H1 (cell line): Measurements from ENCODE around the gene ZNF200. TPM values are rescaled to one million over a fixed set of nuclear protein-coding genes. Genes with fewer than 3 reads are reported as not detected.

Experiments
- CTCF ChIA-PET: fragments of 300-600 bp; sonication (Branson Sonifier 250); formaldehyde crosslinking; loops from one replicate; lab custom pipeline; 2021; ENCODE audit not compliant: partially characterized antibody; lab: Charles Lee
- POLR2A ChIA-PET: fragments of 300-600 bp; sonication (Branson Sonifier 250); formaldehyde crosslinking; loops from one replicate; lab custom pipeline; 2021; ENCODE audit warnings: inconsistent platforms; ENCODE audit not compliant: partially characterized antibody; lab: Charles Lee
- DNase-seq, 2 experiments: peaks; one replicate each; pipeline versions ENCODE4 v3.0.0 to v3.0.0-alpha.2; 2010 to 2022; ENCODE audit warnings: low spot score in 2 of 2, low read depth in 1 of 2, mixed read lengths in 1 of 2
- FAIRE-seq: peaks from 2 replicates; lab custom pipeline; 2011; peaks lifted over from hg19 to GRCh38; lab: Jason Lieb, UNC
- H2AFZ ChIP-seq: 2 replicates; pipeline ENCODE4 v1.8.1; 2012; ENCODE audit warnings: low read length, inconsistent platforms
- H2AK5ac ChIP-seq: 2 replicates; pipeline ENCODE4 v1.6.1; 2013; ENCODE audit warnings: low read depth, low read length
- H2BK120ac ChIP-seq: replicated peaks from 2 replicates; pipeline ENCODE3; 2013; ENCODE audit warnings: low read depth, low read length, inconsistent platforms
- H2BK12ac ChIP-seq: 2 replicates; pipeline ENCODE4 v1.6.1; 2013; ENCODE audit warnings: low read depth, low read length
- H2BK15ac ChIP-seq: 2 replicates; pipeline ENCODE4 v1.6.1; 2013; ENCODE audit warnings: low read length
- H2BK20ac ChIP-seq: 2 replicates; pipeline ENCODE4 v1.6.1; 2013; ENCODE audit warnings: low read length
- H2BK5ac ChIP-seq: 2 replicates; pipeline ENCODE4 v1.6.1; 2013; ENCODE audit warnings: low read depth, low read length
- H3K14ac ChIP-seq: 2 replicates; pipeline ENCODE4 v1.6.1; 2013; ENCODE audit warnings: inconsistent platforms; ENCODE audit not compliant: insufficient read length
- H3K18ac ChIP-seq: 2 replicates; pipeline ENCODE4 v1.6.1; 2013; ENCODE audit warnings: low read length; ENCODE audit errors: extremely low read depth
- H3K23ac ChIP-seq: 2 replicates; pipeline ENCODE4 v1.6.1; 2013; ENCODE audit warnings: inconsistent platforms; ENCODE audit not compliant: insufficient read length
- H3K23me2 ChIP-seq: 2 replicates; pipeline ENCODE4 v1.6.1; 2013; ENCODE audit warnings: low read depth, low read length
- H3K27ac ChIP-seq: 2 replicates; pipeline ENCODE4 v1.6.1; 2011; ENCODE audit warnings: low read depth, low read length, inconsistent platforms
- H3K27me3 ChIP-seq, 4 experiments: replicated peaks in 1 of 4; 1 replicate in 1 of 4; 2 replicates in 3 of 4; pipeline versions ENCODE4 v1.6.1 to v1.8.1; 2011 to 2013; ENCODE audit warnings: low read length in 3 of 4, mild to moderate bottlenecking in 3 of 4, inconsistent platforms in 2 of 4, mixed read lengths in 2 of 4, moderate library complexity in 1 of 4; ENCODE audit not compliant: control insufficient read depth in 3 of 4, insufficient read depth in 3 of 4; ENCODE audit errors: extremely low read depth in 1 of 4
- H3K36me3 ChIP-seq, 4 experiments: 2 replicates each; pipeline versions ENCODE4 v1.6.1 to v1.8.1; 2011 to 2013; ENCODE audit warnings: mild to moderate bottlenecking in 4 of 4, low read length in 3 of 4, moderate library complexity in 2 of 4, control low read depth in 1 of 4, inconsistent platforms in 1 of 4; ENCODE audit not compliant: insufficient read depth in 4 of 4, control insufficient read depth in 2 of 4
- H3K4ac ChIP-seq: replicated peaks from 2 replicates; pipeline ENCODE3; 2013; ENCODE audit warnings: low read length, low read depth, mixed read lengths, inconsistent platforms; ENCODE audit not compliant: insufficient read length
- H3K4me1 ChIP-seq, 4 experiments: replicated peaks in 1 of 4; 1 replicate in 1 of 4; 2 replicates in 3 of 4; pipeline versions ENCODE4 v1.6.1 to v1.8.1; 2011 to 2013; ENCODE audit warnings: low read length in 3 of 4, inconsistent platforms in 2 of 4, mixed read lengths in 1 of 4; ENCODE audit not compliant: insufficient read depth in 4 of 4, control insufficient read depth in 3 of 4
- H3K4me2 ChIP-seq, 2 experiments: 2 replicates each; pipeline versions ENCODE4 v1.6.1 to v1.8.1; 2011 to 2013; ENCODE audit warnings: low read depth in 2 of 2, low read length in 2 of 2, control low read depth in 1 of 2, inconsistent platforms in 1 of 2, mild to moderate bottlenecking in 1 of 2; ENCODE audit not compliant: insufficient read depth in 1 of 2
- H3K4me3 ChIP-seq, 4 experiments: fragments of 200-600, 300-600 bp in 1 of 4; sonication (generic), shearing (Covaris generic), sonication (Bioruptor Twin) in 1 of 4; 2 replicates each; pipeline versions ENCODE4 v1.5.1 to v1.8.1; 2011 to 2016; ENCODE audit warnings: low read length in 4 of 4, low read depth in 3 of 4, control low read depth in 2 of 4, inconsistent platforms in 2 of 4, mild to moderate bottlenecking in 2 of 4, mixed read lengths in 1 of 4, moderate library complexity in 1 of 4; ENCODE audit not compliant: insufficient read depth in 2 of 4; ENCODE audit errors: extremely low read depth in 1 of 4
- H3K56ac ChIP-seq: replicated peaks from 2 replicates; pipeline ENCODE3; 2013; ENCODE audit warnings: low read depth, mild to moderate bottlenecking, mixed read lengths, low read length, inconsistent platforms; ENCODE audit not compliant: insufficient read length
- H3K79me1 ChIP-seq: 2 replicates; pipeline ENCODE4 v1.6.1; 2013; ENCODE audit warnings: low read depth, low read length, control low read depth
- H3K79me2 ChIP-seq, 2 experiments: 2 replicates each; pipeline versions ENCODE4 v1.6.1 to v1.8.1; 2012 to 2013; ENCODE audit warnings: low read length in 2 of 2, mild to moderate bottlenecking in 2 of 2, inconsistent platforms in 1 of 2; ENCODE audit not compliant: insufficient read depth in 2 of 2, control insufficient read depth in 1 of 2
- H3K9ac ChIP-seq, 4 experiments: replicated peaks in 1 of 4; 1 replicate in 1 of 4; 2 replicates in 3 of 4; pipeline versions ENCODE4 v1.6.1 to v1.8.1; 2011 to 2013; ENCODE audit warnings: low read depth in 3 of 4, low read length in 3 of 4, control low read depth in 2 of 4, mild to moderate bottlenecking in 2 of 4, moderate library complexity in 2 of 4, inconsistent platforms in 1 of 4; ENCODE audit errors: extremely low read depth in 1 of 4
- H3K9me3 ChIP-seq, 2 experiments: 2 replicates each; pipeline versions ENCODE4 v1.6.1 to v1.8.1; 2012 to 2013; ENCODE audit warnings: mild to moderate bottlenecking in 2 of 2, moderate library complexity in 2 of 2, control low read depth in 1 of 2, inconsistent platforms in 1 of 2, low read depth in 1 of 2, low read length in 1 of 2, mixed read lengths in 1 of 2; ENCODE audit not compliant: insufficient read depth in 2 of 2
- H4K20me1 ChIP-seq, 2 experiments: replicated peaks in 1 of 2; 2 replicates each; pipeline versions ENCODE3 to v1.8.1; 2011 to 2013; ENCODE audit warnings: inconsistent platforms in 2 of 2, low read length in 2 of 2, mild to moderate bottlenecking in 1 of 2; ENCODE audit not compliant: insufficient read depth in 2 of 2, control insufficient read depth in 1 of 2
- H4K5ac ChIP-seq: 2 replicates; pipeline ENCODE4 v1.6.1; 2013; ENCODE audit warnings: low read length, low read depth, mixed read lengths, inconsistent platforms; ENCODE audit not compliant: insufficient read length
- H4K8ac ChIP-seq: 2 replicates; pipeline ENCODE4 v1.8.0; 2013; ENCODE audit warnings: mild to moderate bottlenecking, moderate library complexity, low read length, inconsistent platforms; ENCODE audit not compliant: insufficient read depth; ENCODE audit errors: extremely low read depth
- H4K91ac ChIP-seq: replicated peaks from 2 replicates; pipeline ENCODE3; 2013; ENCODE audit warnings: low read length, mixed read lengths, inconsistent platforms; ENCODE audit not compliant: insufficient read length
- ASH2L ChIP-seq: fragments of 200-600, 300-600 bp; sonication (generic); IDR thresholded peaks from one replicate; pipeline ENCODE4 v1.7.1; 2017; ENCODE audit warnings: low read length
- ATF3 ChIP-seq: IDR thresholded peaks from 2 replicates; pipeline ENCODE4 v1.6.1; 2011; ENCODE audit warnings: low read depth, mild to moderate bottlenecking, low read length; ENCODE audit not compliant: insufficient read depth
- BCL11A ChIP-seq, 2 experiments: IDR thresholded peaks; one replicate each; pipeline ENCODE4 v1.6.1; 2011; ENCODE audit warnings: low read depth in 2 of 2, low read length in 2 of 2, mild to moderate bottlenecking in 2 of 2
- JUN ChIP-seq: IDR thresholded peaks from 2 replicates; pipeline ENCODE4 v1.6.1; 2011; ENCODE audit warnings: low read depth, mild to moderate bottlenecking, improper control_type of control experiment, low read length
- KDM4A ChIP-seq: IDR thresholded peaks from one replicate; pipeline ENCODE4 v1.7.1; 2012; ENCODE audit warnings: low read depth, mild to moderate bottlenecking, moderate library complexity, low read length, inconsistent platforms; ENCODE audit not compliant: severe bottlenecking
- NRF1 ChIP-seq: IDR thresholded peaks from 2 replicates; pipeline ENCODE4 v1.6.1; 2011; ENCODE audit warnings: mild to moderate bottlenecking, low read depth, low read length, improper control_type of control experiment
- POLR2A ChIP-seq, 2 experiments: IDR thresholded peaks; 1 replicate in 1 of 2; 2 replicates in 1 of 2; pipeline ENCODE4 v1.6.1; 2011; ENCODE audit warnings: low read depth in 2 of 2, low read length in 2 of 2, mild to moderate bottlenecking in 2 of 2; ENCODE audit errors: control extremely low read depth in 1 of 2
- SP2 ChIP-seq: IDR thresholded peaks from 2 replicates; pipeline ENCODE4 v1.6.1; 2012; ENCODE audit warnings: mild to moderate bottlenecking, low read length, inconsistent platforms
- SP4 ChIP-seq: IDR thresholded peaks from 2 replicates; pipeline ENCODE4 v1.6.1; 2012; ENCODE audit warnings: low read length, inconsistent platforms
- SUZ12 ChIP-seq: fragments of 200-600 bp; sonication (generic); IDR thresholded peaks from 2 replicates; pipeline ENCODE4 v1.6.1; 2012; ENCODE audit warnings: mild to moderate bottlenecking, inconsistent platforms, low read length, moderate library complexity, mixed read lengths
- WGBS, 2 experiments: shearing (Covaris generic) in 1 of 2; methylation state at CpG; one replicate each; pipeline versions ENCODE4 v1.1.6 to v1.1.7; 2013 to 2015; ENCODE audit warnings: low lambda C conversion rate in 2 of 2, mixed read lengths in 2 of 2, inconsistent platforms in 1 of 2, low coverage in 1 of 2, missing lambda C conversion rate in 1 of 2; ENCODE audit not compliant: insufficient replicate concordance in 2 of 2, insufficient coverage in 1 of 2, insufficient read length in 1 of 2; ENCODE audit errors: extremely low coverage in 1 of 2, missing lambda C conversion rate in 1 of 2; 5-methylcytosine and 5-hydroxymethylcytosine counted together
- polyA plus RNA-seq, 7 experiments: library from polyadenylated mRNA; depleted of rRNA in 3 of 7; stranded (reverse) in 5 of 7; unstranded in 2 of 7; fragments of >200 nt in 5 of 7; fragments of 200-250 nt in 2 of 7; gene quantifications; 1 replicate in 5 of 7; 2 replicates in 1 of 7; 4 replicates in 1 of 7; pipeline versions ENCODE4 v1.2.1 to v1.2.3, GENCODE V29; 2011 to 2013; ENCODE audit warnings: missing spikeins in 2 of 7, mixed read lengths in 2 of 7
- total RNA-seq: library from RNA; stranded (reverse); fragmentation: NEBNext Ultra II Directional; extraction: Animal tissue kit (Norgen Biotek cat#: 25700); gene quantifications from 2 replicates; pipeline ENCODE4 v1.2.1, GENCODE V29; 2021
- TF ChIP-seq, protein P1 (sequence below): IDR thresholded peaks from 2 replicates; pipeline ENCODE4 v1.6.1; 2012; ENCODE audit warnings: inconsistent platforms

Gene ZNF200
- total and polyA plus RNA-seq, 2 of the 8 experiments (the other 6 are each of a cell fraction or from before 2014, with no cell fraction given): 2.7 to 9.9 TPM

DNA sequence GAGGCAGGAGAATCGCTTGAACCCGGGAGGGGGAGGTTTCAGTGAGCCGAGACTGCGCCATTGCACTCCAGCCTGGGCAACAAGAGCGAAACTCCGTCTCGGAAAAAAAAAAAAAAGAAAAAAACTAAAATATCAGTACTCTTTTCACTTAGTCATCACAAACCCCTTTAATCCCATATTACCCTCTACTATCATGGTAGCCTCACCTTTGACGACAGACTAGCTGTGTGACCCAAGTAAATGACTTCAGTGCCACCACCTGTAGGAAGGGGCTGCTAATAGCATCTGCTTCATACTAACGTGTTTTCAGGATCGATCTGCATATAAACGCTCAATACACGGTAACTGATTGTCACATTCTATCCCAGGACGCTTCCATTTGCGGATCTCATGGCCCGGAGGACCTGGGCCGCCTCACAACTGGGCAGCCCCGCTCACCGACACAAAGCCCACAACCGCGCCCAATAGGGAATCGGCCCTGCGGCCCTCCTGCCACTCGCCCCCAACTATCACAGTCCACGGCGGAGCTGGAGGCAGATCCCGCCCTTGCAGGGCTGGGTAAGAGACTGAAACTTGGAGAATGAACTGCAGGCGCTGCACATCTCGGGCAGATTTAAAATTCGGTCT lies 47.3 kb upstream of the ZNF200 start:
- Histone ChIP-seq H2BK15ac (no peak overlapping the region), H3K9ac (peak overlapping the region; percentile 51 to 94 (median 90)), H3K9me3 (peaks cover 6 to 10% of the 10 kb centered on the region in 2 experiments), H2BK5ac (peak overlapping the region; percentile 93; the same call in 1 of the 2 replicates), H3K56ac (peak overlapping the region; percentile 66), H3K23ac (no peak overlapping the region), H4K5ac (peak overlapping the region; percentile 62), H3K4ac (peak overlapping the region; percentile 16), H2BK20ac (no peak overlapping the region), H3K14ac (no peak overlapping the region), H2BK12ac (no peak overlapping the region), H3K4me2 (peak overlapping the region; percentile 99), H3K79me2 (peaks cover 20 to 35% of the 10 kb centered on the region in 2 experiments), H3K18ac (peak overlapping the region; percentile 52; the same call in 1 of the 2 replicates), H3K27me3 (no peaks in the 10 kb centered on the region; a peak in 1 of 7 replicates), H3K27ac (peak overlapping the region; percentile 97), H3K4me1 (peaks cover 0 to 8% (median 1%) of the 10 kb centered on the region in 4 experiments; a peak in 4 of 7 replicates), H2AFZ (peak overlapping the region; percentile 90), H3K4me3 (peak overlapping the region; percentile 81 to 99 (median 97)), H4K20me1 (peaks cover 5 to 9% of the 10 kb centered on the region in 2 experiments), H3K23me2 (peaks cover 8% of the 10 kb centered on the region), H2BK120ac (no peak overlapping the region), H4K91ac (no peak overlapping the region), H3K36me3 (peaks cover 3 to 19% (median 12%) of the 10 kb centered on the region in 4 experiments; a peak in 6 of 8 replicates), H4K8ac (peak overlapping the region; percentile 98), H2AK5ac (no peak overlapping the region; the same call in 1 of the 2 replicates), H3K79me1 (peaks cover 12% of the 10 kb centered on the region)
- WGBS, 2 experiments: 12% methylated on average over 19 of the region's 29 CpGs; no CpG with 5 or more reads in 1 of the 2 experiments
- DNase-seq (no peak), FAIRE-seq (no peak)
- ChIA-PET POLR2A (interaction anchor here (0.7 to 5.3 kb wide), 15 partner anchors 8 to 262 kb away, joined by 3 to 64 read pairs (median 6); partner anchors contain the start of genes NAA60, TIGD7, TNFRSF12A and ZNF174), CTCF (interaction anchor here (0.6 to 2.2 kb wide), 5 partner anchors 14 to 204 kb away, joined by 3 to 12 read pairs (median 3); no protein-coding TSS in a partner anchor)
- TF ChIP-seq SUZ12 (no peak), KDM4A (no peak), JUN (no peak), SP2 (no peak), NRF1 (no peak), SP4 (no peak; the same call in 1 of the 2 replicates), ASH2L (peak; percentile 46), ATF3 (no peak), POLR2A (IDR thresholded peaks at IDR 0.05; ENCODE audit: control extremely low read depth in 1 of 2, low read depth in 2 of 2, low read length in 2 of 2) (peak in 1 of 2 experiments; percentile 11; a peak in 1 of 3 replicates), BCL11A (IDR thresholded peaks at IDR 0.05; ENCODE audit: low read depth in 2 of 2, low read length in 2 of 2) (no peak)
- TF ChIP-seq, protein P1, sequence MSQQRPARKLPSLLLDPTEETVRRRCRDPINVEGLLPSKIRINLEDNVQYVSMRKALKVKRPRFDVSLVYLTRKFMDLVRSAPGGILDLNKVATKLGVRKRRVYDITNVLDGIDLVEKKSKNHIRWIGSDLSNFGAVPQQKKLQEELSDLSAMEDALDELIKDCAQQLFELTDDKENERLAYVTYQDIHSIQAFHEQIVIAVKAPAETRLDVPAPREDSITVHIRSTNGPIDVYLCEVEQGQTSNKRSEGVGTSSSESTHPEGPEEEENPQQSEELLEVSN: no peak; the same call in 1 of the 2 replicates
